Activated T-cell treated with anti-CD3 and anti-CD28 coated beads, Interleukin-2, amount 50 U/mL, for 72 hours (primary cell): ENCODE results near the gene DSCAML1. TPM values are rescaled to one million over a fixed set of nuclear protein-coding genes. Genes with fewer than 3 reads are reported as not detected.

Experiments used
- ATAC-seq, 2 donors: fragments of 150-1000 bp; cut with Tn5 transposase; replicated peaks in 1 of 2; 2 replicates each; pipeline ENCODE4 v1.10.0; 2021; ENCODE audit warnings: moderate library complexity in 2 of 2, mild to moderate bottlenecking in 1 of 2
- DNase-seq, 2 donors: peaks; one replicate each; pipeline ENCODE4 v3.0.0; 2021 to 2022; ENCODE audit warnings: mixed read lengths in 1 of 2
- H3K27ac Mint-ChIP-seq: one replicate; pipeline ENCODE4 v1.8.0; 2022; ENCODE audit warnings: mild to moderate bottlenecking, moderate library complexity, mixed read lengths
- H3K27me3 Mint-ChIP-seq: one replicate; pipeline ENCODE4 v1.8.0; 2022; ENCODE audit warnings: low read depth, mixed read lengths
- H3K36me3 Mint-ChIP-seq, 2 donors: one replicate each; pipeline ENCODE4 v1.8.0; 2022; ENCODE audit warnings: mixed read lengths in 2 of 2, mild to moderate bottlenecking in 1 of 2; ENCODE audit not compliant: insufficient read depth in 2 of 2
- H3K4me1 Mint-ChIP-seq: one replicate; pipeline ENCODE4 v1.8.0; 2022; ENCODE audit warnings: low read depth, mixed read lengths
- H3K4me3 Mint-ChIP-seq, 2 donors: one replicate each; pipeline ENCODE4 v1.8.0; 2022; ENCODE audit warnings: mild to moderate bottlenecking in 2 of 2, mixed read lengths in 2 of 2, moderate library complexity in 2 of 2
- H3K9me3 Mint-ChIP-seq, 2 donors: one replicate each; pipeline ENCODE4 v1.8.0; 2022; ENCODE audit warnings: mixed read lengths in 2 of 2
- total RNA-seq, 2 donors: library from RNA; stranded (reverse); gene quantifications; one replicate each; pipeline ENCODE4 v1.2.3, GENCODE V29; 2022

DSCAML1 gene
- total RNA-seq, 2 donors from 2014 or later = 1.5 to 2.5 TPM

DNA sequence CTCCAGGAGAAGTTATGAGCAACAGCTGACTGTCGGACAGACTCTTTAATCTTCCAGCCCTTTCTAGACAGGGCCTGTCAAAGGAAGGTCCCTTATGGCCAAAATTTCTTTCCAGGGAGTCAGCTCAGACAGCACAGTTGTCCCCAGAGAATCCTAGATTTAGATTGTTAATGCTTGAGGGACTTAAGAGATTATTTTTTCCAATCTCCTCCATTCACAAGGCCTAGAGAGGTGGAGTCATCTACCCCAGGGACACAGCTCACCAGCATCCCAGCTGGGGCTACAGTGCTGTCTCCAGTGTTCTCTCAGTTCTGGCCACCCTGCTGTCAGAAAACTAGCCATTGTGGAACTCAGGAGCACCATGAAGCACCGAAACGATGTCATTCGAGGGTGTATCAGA, 7.8 kb downstream of the DSCAML1 start:
- H3K27ac Mint-ChIP-seq = no peak overlapping the region
- no peaks in the 10 kb centered on the region for H3K4me1 Mint-ChIP-seq
- no peak overlapping the region for H3K4me3 Mint-ChIP-seq
- no peaks in the 10 kb centered on the region for H3K36me3 Mint-ChIP-seq
- H3K27me3 Mint-ChIP-seq = peaks cover 65% of the 10 kb centered on the region
- ATAC-seq (no peak), DNase-seq (no peak)
- no peaks in the 10 kb centered on the region for H3K9me3 Mint-ChIP-seq

DNA sequence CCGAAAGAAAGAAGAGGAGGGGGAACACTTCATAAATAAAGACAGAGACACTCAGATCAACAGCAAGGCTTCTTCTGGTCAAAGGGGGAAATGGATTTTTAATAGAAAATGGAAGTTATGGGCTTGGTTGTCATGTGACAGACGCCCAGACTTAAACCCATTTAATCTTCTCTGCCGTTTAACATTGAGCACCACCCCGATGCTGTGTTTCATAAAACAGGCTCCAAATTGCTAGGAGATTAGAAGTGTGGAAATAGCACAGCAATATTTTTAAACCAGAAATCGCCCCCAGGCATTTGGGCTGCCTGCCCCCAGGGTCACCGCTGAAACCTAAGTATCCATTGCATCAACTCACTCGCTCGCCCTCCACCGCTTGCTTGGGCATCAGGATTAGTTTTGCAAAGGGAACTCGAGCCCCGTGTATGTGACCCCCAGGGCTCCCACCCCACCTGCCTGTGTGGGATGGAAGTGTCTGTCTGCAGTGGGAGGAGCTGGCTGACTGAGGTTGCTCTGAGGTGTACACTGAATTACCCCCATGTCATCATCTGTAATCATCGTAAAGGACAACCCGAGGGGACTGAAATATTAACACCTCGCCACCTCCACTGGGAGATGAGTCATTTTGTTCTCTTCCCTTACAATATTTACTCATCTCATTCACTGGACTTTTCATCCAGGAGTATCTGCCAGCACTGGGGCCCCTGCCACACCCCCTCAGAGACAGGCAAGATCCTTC, 10.7 kb downstream of the DSCAML1 start:
- H3K4me3 Mint-ChIP-seq = no peak overlapping the region
- DNase-seq = no peak

GRCh38 chr11:117782101-117782500, 14.9 kb downstream of the DSCAML1 start:
- Mint-ChIP-seq H3K27me3 (peaks cover 39% of the 10 kb centered on the region), H3K4me3 (no peak overlapping the region)
- no peak for ATAC-seq

More for the DNA sequence above, 10.7 kb downstream of the DSCAML1 start:
- no peaks in the 10 kb centered on the region for H3K9me3 Mint-ChIP-seq
- ATAC-seq = no peak
- no peaks in the 10 kb centered on the region for H3K36me3 Mint-ChIP-seq
- peaks cover 55% of the 10 kb centered on the region for H3K27me3 Mint-ChIP-seq
- no peaks in the 10 kb centered on the region for H3K4me1 Mint-ChIP-seq
- no peak overlapping the region for H3K27ac Mint-ChIP-seq

GRCh38 chr11:117781627-117782026, 15.4 kb downstream of the DSCAML1 start:
- Mint-ChIP-seq H3K36me3 (no peaks in the 10 kb centered on the region), H3K4me1 (no peaks in the 10 kb centered on the region)

More at GRCh38 chr11:117782101-117782500, 14.9 kb downstream of the DSCAML1 start:
- Mint-ChIP-seq H3K27ac (no peak overlapping the region), H3K36me3 (no peaks in the 10 kb centered on the region), H3K9me3 (no peaks in the 10 kb centered on the region), H3K4me1 (no peaks in the 10 kb centered on the region)
- no peak for DNase-seq

GRCh38 chr11:117780456-117780855, 16.6 kb downstream of the DSCAML1 start:
- ATAC-seq (no peak), DNase-seq (no peak)
- Mint-ChIP-seq H3K27ac (no peak overlapping the region), H3K4me3 (no peak overlapping the region), H3K4me1 (no peaks in the 10 kb centered on the region), H3K9me3 (no peaks in the 10 kb centered on the region), H3K36me3 (no peaks in the 10 kb centered on the region), H3K27me3 (peaks cover 38% of the 10 kb centered on the region)

More at GRCh38 chr11:117781627-117782026, 15.4 kb downstream of the DSCAML1 start:
- Mint-ChIP-seq H3K27me3 (peaks cover 38% of the 10 kb centered on the region), H3K27ac (no peak overlapping the region), H3K4me3 (no peak overlapping the region), H3K9me3 (no peaks in the 10 kb centered on the region)
- ATAC-seq = no peak
- DNase-seq = no peak

GRCh38 chr11:117774553-117774952, 22.5 kb downstream of the DSCAML1 start:
- Mint-ChIP-seq H3K36me3 (no peaks in the 10 kb centered on the region), H3K27ac (no peak overlapping the region), H3K4me1 (no peaks in the 10 kb centered on the region), H3K9me3 (no peaks in the 10 kb centered on the region), H3K27me3 (peaks cover 17% of the 10 kb centered on the region), H3K4me3 (no peak overlapping the region)
- ATAC-seq = no peak
- DNase-seq = no peak

DNA sequence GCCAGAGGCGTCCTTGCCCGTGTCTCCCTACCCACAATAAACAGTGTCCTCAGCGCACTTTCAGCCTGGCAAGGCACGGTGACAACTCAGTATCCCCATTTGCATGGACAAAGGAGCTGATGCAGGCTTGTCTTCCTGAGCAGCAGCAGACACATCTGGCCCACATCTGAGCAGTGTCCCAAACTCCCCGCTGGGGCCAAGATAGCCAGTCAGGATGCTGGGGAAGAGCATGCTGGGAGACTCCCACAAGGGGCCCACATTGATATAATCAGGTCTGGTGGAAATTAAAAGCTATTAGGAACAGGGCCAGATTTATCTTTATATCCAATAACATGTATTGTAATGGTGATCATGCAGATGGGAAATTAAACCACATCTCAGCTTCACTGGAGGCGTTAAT, 24.7 kb downstream of the DSCAML1 start:
- no peaks in the 10 kb centered on the region for H3K9me3 Mint-ChIP-seq
- peaks cover 17% of the 10 kb centered on the region for H3K27me3 Mint-ChIP-seq
- H3K36me3 Mint-ChIP-seq = no peaks in the 10 kb centered on the region
- H3K27ac Mint-ChIP-seq = no peak overlapping the region
- ATAC-seq (no peak), DNase-seq (no peak)
- H3K4me3 Mint-ChIP-seq = no peak overlapping the region
- H3K4me1 Mint-ChIP-seq = no peaks in the 10 kb centered on the region

GRCh38 chr11:117771841-117772240, 25.2 kb downstream of the DSCAML1 start:
- Mint-ChIP-seq H3K36me3 (no peaks in the 10 kb centered on the region), H3K4me3 (no peak overlapping the region), H3K4me1 (no peaks in the 10 kb centered on the region), H3K27me3 (peaks cover 17% of the 10 kb centered on the region), H3K27ac (no peak overlapping the region), H3K9me3 (no peaks in the 10 kb centered on the region)
- ATAC-seq (no peak), DNase-seq (no peak)

DNA sequence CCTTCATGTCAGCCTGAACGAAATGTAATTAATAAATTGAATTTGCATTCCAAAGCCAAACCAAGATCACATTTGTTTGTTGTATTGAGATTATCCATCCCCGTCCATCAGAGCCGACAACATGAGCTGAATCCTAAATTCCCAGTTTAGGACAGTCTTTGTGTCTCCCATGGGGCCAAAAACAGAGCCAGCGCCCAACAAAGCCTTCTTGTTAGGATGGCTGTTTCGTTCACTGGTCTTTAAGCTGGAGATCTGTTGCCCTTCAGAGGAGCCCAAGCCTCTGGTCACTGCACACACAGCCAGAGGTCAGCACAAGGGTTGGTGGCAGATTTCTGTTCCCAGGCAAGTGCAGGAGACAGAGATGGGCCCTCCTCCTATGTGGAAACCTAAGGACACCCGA, 25.8 kb downstream of the DSCAML1 start:
- Mint-ChIP-seq H3K27ac (no peak overlapping the region), H3K9me3 (no peaks in the 10 kb centered on the region), H3K27me3 (peaks cover 14% of the 10 kb centered on the region), H3K4me1 (no peaks in the 10 kb centered on the region), H3K4me3 (no peak overlapping the region), H3K36me3 (no peaks in the 10 kb centered on the region)
- no peak for DNase-seq
- no peak for ATAC-seq

DNA sequence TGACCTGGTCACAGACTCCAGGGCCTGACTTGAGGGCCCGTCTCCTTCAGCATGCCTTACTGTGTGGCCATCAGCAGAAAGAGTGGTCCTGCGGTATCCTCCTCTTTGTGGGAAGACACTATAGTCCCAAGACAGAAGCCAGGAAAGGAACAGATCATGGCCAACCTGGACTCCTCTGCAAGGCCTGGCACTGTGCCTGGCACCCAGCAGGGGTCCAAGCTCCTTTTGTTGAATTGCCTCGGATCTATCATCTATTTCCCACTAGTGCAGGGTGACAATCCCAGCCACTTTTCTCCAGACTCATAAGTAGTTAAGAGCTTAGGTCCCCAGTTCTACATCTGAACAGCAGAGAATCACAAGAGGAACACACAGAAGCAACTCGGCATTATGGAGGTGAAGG, 27.0 kb downstream of the DSCAML1 start:
- Mint-ChIP-seq H3K27ac (no peak overlapping the region), H3K4me3 (no peak overlapping the region), H3K27me3 (peaks cover 6% of the 10 kb centered on the region), H3K4me1 (no peaks in the 10 kb centered on the region), H3K9me3 (no peaks in the 10 kb centered on the region), H3K36me3 (no peaks in the 10 kb centered on the region)
- DNase-seq (no peak), ATAC-seq (no peak)

- no peak for DNase-seq
- Mint-ChIP-seq H3K4me1 (no peaks in the 10 kb centered on the region), H3K4me3 (no peak overlapping the region), H3K9me3 (no peaks in the 10 kb centered on the region), H3K27ac (no peak overlapping the region), H3K36me3 (no peaks in the 10 kb centered on the region), H3K27me3 (peaks cover 6% of the 10 kb centered on the region)
- ATAC-seq = no peak
Measured at GRCh38 chr11:117769533-117769932, 27.5 kb downstream of the DSCAML1 start.

DNA sequence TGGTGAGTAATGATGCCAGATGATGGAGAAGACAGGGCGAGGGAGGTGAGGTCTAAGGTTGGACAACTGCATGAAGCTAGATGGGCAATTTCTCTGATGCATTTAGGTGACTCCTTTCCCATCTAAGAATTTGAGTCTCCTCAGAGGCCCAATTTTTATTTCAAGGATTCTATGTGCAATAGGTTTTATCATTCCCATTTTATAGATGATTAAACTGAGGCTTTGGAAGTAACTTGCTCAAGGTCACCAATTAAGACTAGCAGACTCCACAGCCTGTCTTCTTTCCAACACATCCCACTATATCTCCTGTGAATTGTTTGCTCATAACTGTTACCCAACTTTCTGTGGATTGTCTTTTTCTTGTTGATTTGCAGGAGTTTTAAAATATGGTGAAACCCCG, 28.5 kb downstream of the DSCAML1 start:
- H3K4me1 Mint-ChIP-seq = no peaks in the 10 kb centered on the region
- H3K4me3 Mint-ChIP-seq = no peak overlapping the region
- DNase-seq = no peak
- ATAC-seq = no peak
- H3K9me3 Mint-ChIP-seq = no peaks in the 10 kb centered on the region
- no peaks in the 10 kb centered on the region for H3K36me3 Mint-ChIP-seq
- no peak overlapping the region for H3K27ac Mint-ChIP-seq
- peaks cover 6% of the 10 kb centered on the region for H3K27me3 Mint-ChIP-seq

DNA sequence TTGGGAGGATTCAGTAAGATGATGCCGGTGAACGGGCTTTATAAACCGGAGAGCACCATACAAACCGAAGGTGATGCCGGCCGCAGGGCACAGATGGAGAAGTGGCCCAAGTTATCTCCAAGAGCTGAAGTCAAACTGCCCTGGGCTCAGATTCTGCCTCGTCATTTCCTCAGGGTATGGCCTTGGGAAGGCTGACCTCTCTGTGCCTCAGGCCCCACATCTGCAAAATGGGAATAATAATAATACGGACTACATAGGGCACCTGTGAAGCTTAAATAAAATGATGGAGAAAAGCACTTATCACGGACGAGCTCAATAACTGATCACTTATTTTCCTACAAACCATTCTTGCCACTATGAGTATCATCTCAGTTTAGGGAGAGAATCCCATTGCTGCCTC, 29.9 kb downstream of the DSCAML1 start:
- DNase-seq = no peak
- peaks cover 7% of the 10 kb centered on the region for H3K27me3 Mint-ChIP-seq
- no peaks in the 10 kb centered on the region for H3K4me1 Mint-ChIP-seq

DNA sequence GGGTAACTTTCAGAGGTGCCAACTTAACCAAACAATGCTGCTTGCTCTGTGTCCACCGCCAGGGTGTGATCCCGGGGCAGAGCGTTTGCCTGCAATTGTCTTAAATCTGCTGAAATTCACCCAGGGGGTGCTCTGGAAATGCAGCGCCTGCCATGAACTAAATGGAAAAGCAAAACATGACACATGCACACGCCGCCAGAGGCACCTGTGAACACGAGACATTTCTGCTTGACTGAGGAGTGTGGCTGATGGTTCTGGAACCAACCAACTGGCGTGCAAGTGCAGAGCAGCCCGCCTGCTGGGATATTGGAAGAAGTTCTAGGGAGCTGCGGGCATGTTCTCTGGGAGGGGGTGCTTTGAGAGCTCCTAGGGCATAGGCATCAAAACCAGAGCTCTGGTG, 30.4 kb downstream of the DSCAML1 start:
- Mint-ChIP-seq H3K9me3 (no peaks in the 10 kb centered on the region), H3K4me3 (no peak overlapping the region), H3K27ac (no peak overlapping the region), H3K4me1 (no peaks in the 10 kb centered on the region), H3K27me3 (peaks cover 7% of the 10 kb centered on the region), H3K36me3 (no peaks in the 10 kb centered on the region)
- DNase-seq (no peak), ATAC-seq (no peak)

More for the DNA sequence above, 29.9 kb downstream of the DSCAML1 start:
- ATAC-seq = no peak
- H3K4me3 Mint-ChIP-seq = no peak overlapping the region
- H3K27ac Mint-ChIP-seq = no peak overlapping the region
- no peaks in the 10 kb centered on the region for H3K36me3 Mint-ChIP-seq
- H3K9me3 Mint-ChIP-seq = no peaks in the 10 kb centered on the region
